Natural killer cell treated with Interleukin-12 subunit alpha and Interleukin-12 subunit beta and Interleukin-15 and Interleukin-18, amount 100 ng/mL, for 72 hours (primary cell): Measurements from ENCODE around the gene LGALS16. TPM values are rescaled to one million over a fixed set of nuclear protein-coding genes. Genes with fewer than 3 reads are reported as not detected.
A peak's percentile ranks its signal among the peaks of the same experiment; 100 is the strongest.
"Not testable (repeated sequence)": the region's sequence is repeated elsewhere in the genome, so short reads cannot be mapped to it uniquely, and the experiment has no call there.

Experiments used
- ATAC-seq, 2 donors: fragments of 150-1000 bp; cut with Tn5 transposase in 1 of 2; sonication (Bioruptor Pico), chemical (Tn5 transposase) in 1 of 2; 2 replicates each; pipeline ENCODE4 v1.10.0; 2021
- DNase-seq: peaks from one replicate; pipeline ENCODE4 v3.0.0; 2022; ENCODE audit warnings: low spot score
- H3K27ac Mint-ChIP-seq, 2 donors: 1 replicate in 1 of 2; 2 replicates in 1 of 2; pipeline ENCODE4 v1.8.0; 2022; ENCODE audit warnings: mixed read lengths in 2 of 2, mild to moderate bottlenecking in 1 of 2, moderate library complexity in 1 of 2
- H3K27me3 Mint-ChIP-seq, 2 donors: 1 replicate in 1 of 2; 2 replicates in 1 of 2; pipeline ENCODE4 v1.8.0; 2022; ENCODE audit warnings: mixed read lengths in 2 of 2
- H3K36me3 Mint-ChIP-seq: one replicate; pipeline ENCODE4 v1.8.0; 2022; ENCODE audit warnings: mixed read lengths
- H3K4me1 Mint-ChIP-seq, 2 donors: 1 replicate in 1 of 2; 2 replicates in 1 of 2; pipeline ENCODE4 v1.8.0; 2022; ENCODE audit warnings: low read depth in 2 of 2, mixed read lengths in 2 of 2, mild to moderate bottlenecking in 1 of 2
- H3K4me3 Mint-ChIP-seq: one replicate; pipeline ENCODE4 v1.8.0; 2022; ENCODE audit warnings: mixed read lengths
- H3K9me3 Mint-ChIP-seq: 2 replicates; pipeline ENCODE4 v1.8.0; 2022; ENCODE audit warnings: mixed read lengths
- total RNA-seq, 2 donors: library from RNA; stranded (reverse); gene quantifications; one replicate each; pipeline ENCODE4 v1.2.3, GENCODE V29; 2022

The LGALS16 gene
- total RNA-seq, 2 donors from 2014 or later = not detected

GRCh38 chr19:39684267-39684666, 28.6 kb downstream of the LGALS16 start:
- H3K27me3 Mint-ChIP-seq = peaks cover 7 to 21% of the 10 kb centered on the region in 2 donors
- no peaks in the 10 kb centered on the region for H3K36me3 Mint-ChIP-seq
- H3K27ac Mint-ChIP-seq = no peak overlapping the region
- DNase-seq (no peak), ATAC-seq (no peak)
- peaks cover 5 to 11% of the 10 kb centered on the region in 2 donors for H3K4me1 Mint-ChIP-seq
- H3K9me3 Mint-ChIP-seq = no peaks in the 10 kb centered on the region
- no peak overlapping the region for H3K4me3 Mint-ChIP-seq

- Mint-ChIP-seq H3K4me1 (no peaks in the 10 kb centered on the region), H3K4me3 (no peak overlapping the region), H3K9me3 (no peaks in the 10 kb centered on the region), H3K27ac (no peak overlapping the region), H3K36me3 (no peaks in the 10 kb centered on the region), H3K27me3 (peaks cover 23 to 26% of the 10 kb centered on the region in 2 donors)
- DNase-seq (no peak), ATAC-seq (no peak)
Measured at GRCh38 chr19:39686739-39687138, 31.0 kb downstream of the LGALS16 start.

- H3K36me3 Mint-ChIP-seq, H3K4me3 Mint-ChIP-seq, H3K27ac Mint-ChIP-seq, H3K4me1 Mint-ChIP-seq, ATAC-seq, DNase-seq, H3K9me3 Mint-ChIP-seq: not testable (repeated sequence)
- peaks cover 29 to 30% of the 10 kb centered on the region in 2 donors for H3K27me3 Mint-ChIP-seq
Measured at GRCh38 chr19:39688637-39689036, 32.9 kb downstream of the LGALS16 start.

- Mint-ChIP-seq H3K4me3 (no peak overlapping the region), H3K9me3 (no peaks in the 10 kb centered on the region), H3K27me3 (peaks cover 35 to 48% of the 10 kb centered on the region in 2 donors), H3K36me3 (no peaks in the 10 kb centered on the region), H3K27ac (no peak overlapping the region), H3K4me1 (no peaks in the 10 kb centered on the region)
- peak in 1 of 2 donors; percentile 38 for ATAC-seq
- no peak for DNase-seq
Measured at GRCh38 chr19:39692166-39692565, 36.5 kb downstream of the LGALS16 start.

- DNase-seq (no peak), ATAC-seq (no peak)
- Mint-ChIP-seq H3K36me3 (no peaks in the 10 kb centered on the region), H3K27me3 (peaks cover 36 to 47% of the 10 kb centered on the region in 2 donors), H3K27ac (no peak overlapping the region), H3K4me3 (no peak overlapping the region), H3K9me3 (no peaks in the 10 kb centered on the region), H3K4me1 (no peaks in the 10 kb centered on the region)
Measured at GRCh38 chr19:39692822-39693221, 37.1 kb downstream of the LGALS16 start.

- ATAC-seq (no peak), DNase-seq (no peak)
- Mint-ChIP-seq H3K27ac (no peak overlapping the region), H3K36me3 (no peaks in the 10 kb centered on the region), H3K27me3 (peaks cover 34 to 54% of the 10 kb centered on the region in 2 donors), H3K4me3 (no peak overlapping the region), H3K4me1 (no peaks in the 10 kb centered on the region), H3K9me3 (no peaks in the 10 kb centered on the region)
Measured at GRCh38 chr19:39695759-39696158, 40.0 kb downstream of the LGALS16 start.

- Mint-ChIP-seq H3K9me3 (no peaks in the 10 kb centered on the region), H3K4me1 (no peaks in the 10 kb centered on the region), H3K36me3 (no peaks in the 10 kb centered on the region), H3K4me3 (no peak overlapping the region), H3K27ac (no peak overlapping the region), H3K27me3 (peaks cover 30 to 56% of the 10 kb centered on the region in 2 donors)
- ATAC-seq (no peak), DNase-seq (no peak)
Measured at GRCh38 chr19:39696387-39696786, 40.7 kb downstream of the LGALS16 start.

- Mint-ChIP-seq H3K36me3 (no peaks in the 10 kb centered on the region), H3K4me1 (no peaks in the 10 kb centered on the region), H3K9me3 (no peaks in the 10 kb centered on the region), H3K4me3 (no peak overlapping the region), H3K27ac (no peak overlapping the region), H3K27me3 (peaks cover 24 to 64% of the 10 kb centered on the region in 2 donors)
- ATAC-seq = no peak
- DNase-seq = no peak
Measured at GRCh38 chr19:39698535-39698934, 42.8 kb downstream of the LGALS16 start.

GRCh38 chr19:39701291-39701690, 45.6 kb downstream of the LGALS16 start:
- Mint-ChIP-seq H3K36me3 (no peaks in the 10 kb centered on the region), H3K4me3 (no peak overlapping the region), H3K4me1 (peaks cover 18 to 20% of the 10 kb centered on the region in 2 donors), H3K9me3 (no peaks in the 10 kb centered on the region), H3K27ac (no peak overlapping the region), H3K27me3 (peaks cover 23 to 49% of the 10 kb centered on the region in 2 donors)
- no peak for DNase-seq
- ATAC-seq = no peak

GRCh38 chr19:39704181-39705044, 48.7 kb downstream of the LGALS16 start, which contains the start of gene LGALS14:
Gene LGALS14 (plus strand): TSS chr19:39704481. CDS start chr19:39704529, 48 bp downstream.
- Mint-ChIP-seq H3K4me1 (peaks cover 21 to 26% of the 10 kb centered on the region in 2 donors), H3K9me3 (no peaks in the 10 kb centered on the region), H3K27me3 (peaks cover 20 to 33% of the 10 kb centered on the region in 2 donors), H3K27ac (peak within 1 kb of the TSS; percentile 26 to 50), H3K4me3 (peak within 1 kb of the TSS; percentile 44), H3K36me3 (no peaks in the 10 kb centered on the region)
- DNase-seq (no peak), ATAC-seq (peak in 1 of 2 donors; percentile 47)

GRCh38 chr19:39705578-39706188, 50.0 kb downstream of the LGALS16 start:
- Mint-ChIP-seq H3K36me3 (no peaks in the 10 kb centered on the region), H3K27me3 (peaks cover 22 to 29% of the 10 kb centered on the region in 2 donors), H3K9me3 (no peaks in the 10 kb centered on the region), H3K27ac (peak overlapping the region; percentile 26 to 50), H3K4me3 (peak overlapping the region; percentile 44), H3K4me1 (peaks cover 21 to 26% of the 10 kb centered on the region in 2 donors)
- DNase-seq (no peak), ATAC-seq (peak; percentile 76 to 77)

GRCh38 chr19:39708594-39708993, 52.9 kb downstream of the LGALS16 start:
- Mint-ChIP-seq H3K36me3 (no peaks in the 10 kb centered on the region), H3K4me3 (no peak overlapping the region), H3K27me3 (peaks cover 12 to 32% of the 10 kb centered on the region in 2 donors), H3K4me1 (peaks cover 21 to 26% of the 10 kb centered on the region in 2 donors), H3K27ac (no peak overlapping the region), H3K9me3 (no peaks in the 10 kb centered on the region)
- DNase-seq (no peak), ATAC-seq (no peak)

GRCh38 chr19:39709026-39709872, 53.5 kb downstream of the LGALS16 start:
- H3K4me1 Mint-ChIP-seq = peaks cover 20 to 23% of the 10 kb centered on the region in 2 donors
- no peak overlapping the region for H3K27ac Mint-ChIP-seq
- no peaks in the 10 kb centered on the region for H3K9me3 Mint-ChIP-seq
- H3K4me3 Mint-ChIP-seq = no peak overlapping the region
- H3K36me3 Mint-ChIP-seq = no peaks in the 10 kb centered on the region
- H3K27me3 Mint-ChIP-seq = peaks cover 18 to 33% of the 10 kb centered on the region in 2 donors
- ATAC-seq = no peak
- no peak for DNase-seq
